HG03280 (cell line): ENCODE data around the gene GJE1.

ENCODE experiments used
- ATAC-seq: cut with Tn5 transposase; IDR thresholded peaks from one replicate; pipeline ENCODE4 v1.9.1; 2021; ENCODE audit warnings: mild to moderate bottlenecking, moderate library complexity; ENCODE audit not compliant: unreplicated experiment

The GJE1 gene

DNA sequence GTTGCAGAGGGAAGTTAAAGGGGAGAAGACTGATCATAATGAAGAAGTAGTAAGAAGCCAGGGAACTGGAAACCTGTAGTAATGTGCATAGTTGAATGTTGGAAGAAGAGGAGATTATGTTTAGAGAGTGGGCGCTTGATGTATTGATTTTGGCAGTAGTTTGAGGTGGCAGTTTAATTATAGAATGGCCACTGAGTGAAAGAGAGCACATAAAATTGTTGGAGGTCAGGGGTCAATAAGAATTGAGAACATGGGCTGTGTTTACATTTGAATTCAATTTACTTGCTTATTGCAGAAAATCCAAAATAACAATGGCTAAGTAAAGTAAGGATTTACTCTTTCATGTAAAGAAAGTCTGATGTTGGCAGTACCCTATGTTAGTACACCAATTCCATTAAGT lies 30.1 kb downstream of the GJE1 start:
- no peak for ATAC-seq

DNA sequence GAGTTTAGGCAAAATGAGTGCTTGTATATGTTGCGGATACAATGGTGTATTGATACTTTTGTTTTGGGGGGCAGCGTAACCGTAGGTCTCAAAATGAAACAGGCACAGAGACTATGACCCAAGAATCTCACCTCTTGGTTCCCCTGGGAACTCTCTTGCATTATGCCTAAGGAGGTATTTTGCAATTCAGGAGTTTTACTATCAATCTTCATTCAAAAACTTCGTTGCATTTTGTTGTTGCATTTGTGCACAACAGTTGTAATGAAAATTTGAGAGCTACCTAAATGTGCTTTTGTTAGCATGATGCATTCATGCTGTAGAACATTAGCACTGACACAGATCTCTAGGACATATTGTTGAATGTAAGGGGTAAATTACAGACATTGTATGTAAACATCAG lies 32.5 kb downstream of the GJE1 start:
- ATAC-seq, result no peak

GRCh38 chr6:142167071-142167470 lies 34.3 kb downstream of the GJE1 start:
- no peak for ATAC-seq

GRCh38 chr6:142167486-142167885 lies 34.8 kb downstream of the GJE1 start:
- no peak for ATAC-seq

- no peak for ATAC-seq
Measured at GRCh38 chr6:142171351-142171750, 38.6 kb downstream of the GJE1 start.

GRCh38 chr6:142172758-142173157 lies 40.0 kb downstream of the GJE1 start:
- no peak for ATAC-seq

GRCh38 chr6:142173980-142174379 lies 41.3 kb downstream of the GJE1 start:
- ATAC-seq, result no peak

DNA sequence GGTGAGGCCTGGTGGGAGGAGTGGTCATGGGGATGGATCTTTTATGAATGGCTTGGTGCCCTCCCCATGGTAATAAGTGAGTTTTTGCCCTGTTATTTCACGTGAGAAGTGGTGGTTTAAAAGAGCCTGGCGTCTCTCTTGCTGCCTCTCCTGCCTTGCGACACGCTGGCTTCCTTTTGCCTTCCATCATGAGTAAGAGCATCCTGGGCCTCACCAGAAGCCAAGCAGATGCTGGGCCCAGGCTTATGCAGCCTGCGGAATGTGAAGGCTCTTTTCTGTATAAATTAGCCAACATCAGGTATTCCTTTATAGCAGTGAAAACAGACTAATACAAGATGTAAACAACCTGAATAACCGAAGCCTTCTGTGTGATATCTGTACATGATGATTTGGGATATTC lies 42.0 kb downstream of the GJE1 start:
- ATAC-seq, result no peak

- ATAC-seq, result no peak
Measured at GRCh38 chr6:142178129-142178528, 45.4 kb downstream of the GJE1 start.

GRCh38 chr6:142182004-142182403 lies 49.3 kb downstream of the GJE1 start:
- no peak for ATAC-seq

- ATAC-seq, result no peak
Measured at GRCh38 chr6:142183351-142183750, 50.6 kb downstream of the GJE1 start.

- ATAC-seq, result no peak
Measured at GRCh38 chr6:142184307-142184706, 51.6 kb downstream of the GJE1 start.
